GM12878 (cell line): Measurements from ENCODE around the gene GPRIN1. TPM values are rescaled to one million over a fixed set of nuclear protein-coding genes. Genes with fewer than 3 reads are reported as not detected.

Source experiments
- BHLHE40 ChIP-seq, 2 experiments: fragments of 450-650 bp in 1 of 2; IDR thresholded peaks; 2 replicates each; pipeline ENCODE4 v1.6.1; 2011 to 2017; ENCODE audit warnings: low read depth in 2 of 2, borderline replicate concordance in 1 of 2, improper control_type of control experiment in 1 of 2, low read length in 1 of 2, mild to moderate bottlenecking in 1 of 2
- CBFB ChIP-seq: IDR thresholded peaks from 2 replicates; pipeline ENCODE4 v1.6.1; 2016; ENCODE audit warnings: antibody characterized with exemption, low read depth
- FOXM1 ChIP-seq: IDR thresholded peaks from 2 replicates; pipeline ENCODE4 v1.6.1; 2012; ENCODE audit warnings: low read depth, mild to moderate bottlenecking, inconsistent platforms, low read length, moderate library complexity
- JUNB ChIP-seq: IDR thresholded peaks from 2 replicates; pipeline ENCODE4 v1.6.1; 2016; ENCODE audit warnings: antibody characterized with exemption, mild to moderate bottlenecking
- JUND ChIP-seq: IDR thresholded peaks from 2 replicates; pipeline ENCODE4 v1.6.1; 2012; ENCODE audit warnings: low read depth, mild to moderate bottlenecking, low read length, improper control_type of control experiment, moderate library complexity
- NBN ChIP-seq: fragments of 450-650 bp; IDR thresholded peaks from 2 replicates; pipeline ENCODE4 v1.6.1; 2016
- PKNOX1 ChIP-seq: fragments of 450-650 bp; IDR thresholded peaks from 2 replicates; pipeline ENCODE4 v1.6.1; 2016; ENCODE audit warnings: mild to moderate bottlenecking
- POLR2AphosphoS2 ChIP-seq: IDR thresholded peaks from 2 replicates; pipeline ENCODE4 v1.6.1; 2011; ENCODE audit warnings: low read depth, mild to moderate bottlenecking, low read length, improper control_type of control experiment, moderate library complexity
- SMAD5 ChIP-seq: IDR thresholded peaks from 2 replicates; pipeline ENCODE4 v1.6.1; 2016; ENCODE audit warnings: antibody characterized with exemption, low read depth
- TCF12 ChIP-seq: IDR thresholded peaks from 2 replicates; pipeline ENCODE4 v1.6.1; 2011; ENCODE audit warnings: low read depth, mild to moderate bottlenecking, low read length
- TCF7 ChIP-seq: IDR thresholded peaks from 2 replicates; pipeline ENCODE4 v1.6.1; 2014; ENCODE audit warnings: antibody characterized with exemption, borderline replicate concordance
- WRNIP1 ChIP-seq: IDR thresholded peaks from 2 replicates; pipeline ENCODE4 v1.6.1; 2011; ENCODE audit warnings: low read depth, low read length, improper control_type of control experiment, borderline replicate concordance
- YBX1 ChIP-seq: fragments of 450-650 bp; IDR thresholded peaks from 2 replicates; pipeline ENCODE4 v1.6.1; 2016; ENCODE audit warnings: antibody characterized with exemption
- ZBTB11 ChIP-seq: fragments of 450-650 bp; formaldehyde crosslinking; IDR thresholded peaks from 2 replicates; pipeline ENCODE4 v1.5.0; 2022; ENCODE audit warnings: mild to moderate bottlenecking, missing genetic modification characterization
- ZBTB4 ChIP-seq: fragments of 450-650 bp; formaldehyde crosslinking; IDR thresholded peaks from 2 replicates; pipeline ENCODE4 v1.4.0; 2022; ENCODE audit warnings: mild to moderate bottlenecking, moderate library complexity
- ZNF217 ChIP-seq: fragments of 450-650 bp; IDR thresholded peaks from 2 replicates; pipeline ENCODE4 v1.6.1; 2017; ENCODE audit warnings: antibody characterized with exemption, mild to moderate bottlenecking
- ZNF622 ChIP-seq: fragments of 450-650 bp; IDR thresholded peaks from 2 replicates; pipeline ENCODE4 v1.6.1; 2017; ENCODE audit warnings: mild to moderate bottlenecking, inconsistent platforms
- ZNF687 ChIP-seq: fragments of 450-650 bp; IDR thresholded peaks from 2 replicates; pipeline ENCODE4 v1.6.1; 2017; ENCODE audit warnings: mild to moderate bottlenecking, moderate library complexity
- polyA plus RNA-seq, 11 experiments: library from polyadenylated mRNA; depleted of rRNA in 4 of 11; unstranded in 6 of 11; stranded (reverse) in 5 of 11; fragments of >200 nt; fragmentation: Nextera tagmentation in 4 of 11; fragmentation: Illumina TruSeq in 1 of 11; extraction: Ambion mirVana in 4 of 11; extraction: Trizol in 1 of 11; gene quantifications; 1 replicate in 1 of 11; 2 replicates in 10 of 11; pipeline versions ENCODE4 v1.2.1 to v1.2.3, GENCODE V29; 2011 to 2016; ENCODE audit warnings: inconsistent platforms in 2 of 11, missing spikeins in 2 of 11, low read depth in 1 of 11
- total RNA-seq, 4 experiments: library from RNA; depleted of rRNA in 3 of 4; stranded (reverse); fragments of >200 nt in 3 of 4; fragmentation: Illumina TruSeq in 1 of 4; extraction: Trizol in 1 of 4; gene quantifications; 2 replicates each; pipeline versions ENCODE4 v1.2.1 to v1.2.3, GENCODE V29; 2013 to 2021

The GPRIN1 gene
- total and polyA plus RNA-seq, 10 of the 15 experiments (the other 5 are each of a cell fraction or from before 2014, with no cell fraction given) = 0.52 to 16.3 (median 4.5) TPM

GRCh38 chr5:176653401-176654385 is 43.7 kb upstream of the GPRIN1 start (continued):
- TF ChIP-seq ZNF687 (no peak), TCF12 (no peak), WRNIP1 (no peak), JUND (no peak), PKNOX1 (peak; percentile 36; the same call in 1 of the 2 replicates), TCF7 (no peak), CBFB (peak; percentile 39; the same call in 1 of the 2 replicates), ZBTB11 (CRISPR knock-in tag) (no peak), SMAD5 (no peak), BHLHE40 (IDR thresholded peaks at IDR 0.05; ENCODE audit: borderline replicate concordance in 1 of 2, low read depth in 2 of 2, low read length in 1 of 2) (peak; percentile 85 to 91), FOXM1 (no peak), YBX1 (no peak), NBN (peak; percentile 96), ZNF622 (no peak), JUNB (no peak), ZNF217 (no peak), ZBTB4 (CRISPR knock-in tag) (no peak), POLR2AphosphoS2 (no peak)
